Measurements from ENCODE around the gene USP31. TPM values are rescaled to one million over a fixed set of nuclear protein-coding genes. Genes with fewer than 3 reads are reported as not detected.

Gene USP31
- total RNA-seq, 1 experiment from 2014 or later, result 17.4 TPM

- no peak overlapping the region for H3K4me3 Mint-ChIP-seq
- peaks cover 3% of the 10 kb centered on the region for H3K36me3 Mint-ChIP-seq
- ChIA-PET CTCF (interaction anchor here (0.6 to 1.4 kb wide), 3 partner anchors 300 to 1015 kb away, joined by 3 to 4 read pairs (median 3); partner anchors contain the start of gene HS3ST2), POLR2A (no interaction called here)
- H3K4me1 Mint-ChIP-seq, result peaks cover 28% of the 10 kb centered on the region
- ATAC-seq (no peak), DNase-seq (ENCODE audit: low spot score) (no peak)
- no peaks in the 10 kb centered on the region for H3K27me3 Mint-ChIP-seq (ENCODE audit: low read depth)
- peaks cover 7% of the 10 kb centered on the region; the same call in 1 of the 2 replicates for H3K9me3 Mint-ChIP-seq
- 0 out of 2 replicates have a peak overlapping the region, but pooled peaks have one; percentile 28 for H3K27ac Mint-ChIP-seq
- TF ChIP-seq USF1 (CRISPR knock-in tag; IDR thresholded peaks at IDR 0.05) (no peak), RELA (CRISPR knock-in tag; IDR thresholded peaks at IDR 0.05; ENCODE audit: borderline replicate concordance) (no peak), IRF1 (CRISPR knock-in tag; IDR thresholded peaks at IDR 0.05) (no peak)
These were observed 34.9 kb downstream of the USP31 start for GRCh38 chr16:23114131-23114904.

- ChIA-PET POLR2A (interaction anchor here (0.6 kb wide), 1 partner anchor 9 kb away, joined by 3 read pairs; no protein-coding TSS in a partner anchor), CTCF (interaction anchor here (0.6 kb wide), 1 partner anchor 1014 kb away, joined by 3 read pairs; no protein-coding TSS in a partner anchor)
- peaks cover 27% of the 10 kb centered on the region for H3K4me1 Mint-ChIP-seq
These were observed 36.1 kb downstream of the USP31 start for GRCh38 chr16:23113185-23113584.

More at GRCh38 chr16:23113185-23113584, 36.1 kb downstream of the USP31 start:
- Mint-ChIP-seq H3K36me3 (peaks cover 6% of the 10 kb centered on the region), H3K9me3 (peaks cover 15% of the 10 kb centered on the region), H3K4me3 (no peak overlapping the region), H3K27me3 (ENCODE audit: low read depth) (no peaks in the 10 kb centered on the region), H3K27ac (peak overlapping the region; percentile 5; the same call in 1 of the 2 replicates)
- TF ChIP-seq ZNF416 (CRISPR knock-in tag; IDR thresholded peaks at IDR 0.05), result no peak
- TF ChIP-seq ESRRA (CRISPR knock-in tag; IDR thresholded peaks at IDR 0.05; ENCODE audit: borderline replicate concordance), result no peak
- TF ChIP-seq ZNF423 (CRISPR knock-in tag; IDR thresholded peaks at IDR 0.05), result no peak
- TF ChIP-seq CTCF (IDR thresholded peaks at IDR 0.05), result no peak
- no peak for TF ChIP-seq SMAD4 (CRISPR knock-in tag; IDR thresholded peaks at IDR 0.05)
- no peak for TF ChIP-seq ZNF317 (CRISPR knock-in tag; IDR thresholded peaks at IDR 0.05; ENCODE audit: borderline replicate concordance, low read depth)
- TF ChIP-seq ZNF232 (CRISPR knock-in tag; IDR thresholded peaks at IDR 0.05), result no peak
- no peak for TF ChIP-seq TCF7 (CRISPR knock-in tag; IDR thresholded peaks at IDR 0.05; ENCODE audit: low read depth)
- no peak for TF ChIP-seq PRRX2 (CRISPR knock-in tag; IDR thresholded peaks at IDR 0.05)
- TF ChIP-seq EMX1 (CRISPR knock-in tag; IDR thresholded peaks at IDR 0.05), result no peak
- no peak for TF ChIP-seq JUN (CRISPR knock-in tag; IDR thresholded peaks at IDR 0.05)
- no peak for TF ChIP-seq FOXJ3 (CRISPR knock-in tag; IDR thresholded peaks at IDR 0.05; ENCODE audit: borderline replicate concordance)
- TF ChIP-seq CREM (CRISPR knock-in tag; IDR thresholded peaks at IDR 0.05), result no peak
- no peak for TF ChIP-seq NFATC4 (CRISPR knock-in tag; IDR thresholded peaks at IDR 0.05)
- no peak for TF ChIP-seq MYBL2 (CRISPR knock-in tag; IDR thresholded peaks at IDR 0.05)
- no peak for TF ChIP-seq IRF2 (CRISPR knock-in tag; IDR thresholded peaks at IDR 0.05; ENCODE audit: borderline replicate concordance, low read depth)
- no peak for TF ChIP-seq ZNF138 (CRISPR knock-in tag; conservative IDR thresholded peaks at IDR 0.05)
- no peak for TF ChIP-seq HMGXB4 (CRISPR knock-in tag; IDR thresholded peaks at IDR 0.05)
- TF ChIP-seq CREB1 (CRISPR knock-in tag; IDR thresholded peaks at IDR 0.05), result no peak
- TF ChIP-seq ATF2 (CRISPR knock-in tag; IDR thresholded peaks at IDR 0.05; ENCODE audit: borderline replicate concordance, low read depth), result no peak
- no peak for DNase-seq (ENCODE audit: low spot score)
- no peak for ATAC-seq

Data from WTC11 (cell line).